ENCODE results near the gene IL6R. TPM values are rescaled to one million over a fixed set of nuclear protein-coding genes. Genes with fewer than 3 reads are reported as not detected.

Gene IL6R
- total RNA-seq, 1 experiment from 2014 or later = 12.2 TPM

DNA sequence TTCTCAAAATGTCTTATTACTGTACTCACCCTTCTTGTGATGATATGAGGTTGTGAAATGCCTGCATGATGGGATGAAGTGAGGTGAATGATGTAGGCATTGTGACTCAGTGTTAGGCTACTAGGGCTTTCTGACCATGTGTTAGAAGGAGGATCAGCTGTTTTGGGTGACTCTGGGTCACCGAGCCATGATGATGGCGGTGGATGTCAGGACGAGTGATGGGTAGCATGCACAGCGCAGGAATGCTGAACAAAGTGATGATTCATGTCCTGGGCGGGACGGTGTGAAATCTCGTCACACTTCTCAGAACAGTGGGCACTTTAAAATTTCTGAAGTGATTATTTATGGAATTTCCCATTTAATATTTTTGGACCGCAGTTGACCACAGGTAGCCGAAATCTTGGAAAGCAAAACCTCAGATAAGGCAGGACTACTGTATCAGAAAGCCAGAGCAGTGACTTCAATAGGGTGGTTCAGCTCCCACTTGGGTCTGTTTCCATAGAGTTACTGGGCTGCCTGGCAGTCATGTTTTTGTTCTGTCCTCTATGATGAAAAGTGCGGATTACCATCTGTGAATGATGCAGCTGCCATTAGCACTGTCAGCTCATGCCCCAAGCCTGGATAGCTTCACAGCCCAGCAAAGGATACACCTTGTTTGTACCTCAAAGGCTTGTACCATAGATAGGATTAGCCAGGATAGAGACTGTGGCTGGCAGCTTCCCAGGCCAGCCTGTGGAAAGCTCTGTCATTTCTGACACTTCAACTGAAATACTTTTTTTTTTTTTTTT, 26.6 kb downstream of the IL6R start:
- no peak overlapping the region for H3K4me3 ChIP-seq (ENCODE audit: low read depth in 2 of 2, low read length in 2 of 2)
- ChIA-PET CTCF (no interaction called here), POLR2A (no interaction called here)
- no peak for ATAC-seq
- in situ Hi-C loops (cut with HindIII; ENCODE audit: low pct_unique_long_range_greater_than_20kb, low sequenced_read_pairs) = no loop called here
- no peaks in the 10 kb centered on the region for H3K36me3 ChIP-seq (ENCODE audit: control insufficient read depth, insufficient read depth, low read length)
- intact Hi-C loops (cut with micrococcal nuclease; ENCODE audit: unreplicated experiment) = no loop called here
- no peaks in the 10 kb centered on the region for H3K27me3 ChIP-seq (ENCODE audit: control insufficient read depth, insufficient read depth, low read length)
- BruUV-seq (replicated peaks) = no TSS peak
- H3K9me3 ChIP-seq (ENCODE audit: control insufficient read depth, insufficient read depth, low read depth, low read length) = no peaks in the 10 kb centered on the region
- peak; percentile 78 for DNase-seq (ENCODE audit: low read depth, low spot score)
- peaks cover 9% of the 10 kb centered on the region for H3K4me1 ChIP-seq (ENCODE audit: control insufficient read depth, insufficient read depth, low read length)
- H3K27ac ChIP-seq (ENCODE audit: low read length) = no peak overlapping the region
- no peak for TF ChIP-seq POLR2AphosphoS5 (IDR thresholded peaks at IDR 0.05; ENCODE audit: low read depth, low read length)
- TF ChIP-seq TCF7L2 (IDR thresholded peaks at IDR 0.05; ENCODE audit: low read depth, low read length) = no peak
- TF ChIP-seq SIN3A (IDR thresholded peaks at IDR 0.05; ENCODE audit: borderline replicate concordance, insufficient read depth, low read depth, low read length) = no peak
- TF ChIP-seq, protein P1, sequence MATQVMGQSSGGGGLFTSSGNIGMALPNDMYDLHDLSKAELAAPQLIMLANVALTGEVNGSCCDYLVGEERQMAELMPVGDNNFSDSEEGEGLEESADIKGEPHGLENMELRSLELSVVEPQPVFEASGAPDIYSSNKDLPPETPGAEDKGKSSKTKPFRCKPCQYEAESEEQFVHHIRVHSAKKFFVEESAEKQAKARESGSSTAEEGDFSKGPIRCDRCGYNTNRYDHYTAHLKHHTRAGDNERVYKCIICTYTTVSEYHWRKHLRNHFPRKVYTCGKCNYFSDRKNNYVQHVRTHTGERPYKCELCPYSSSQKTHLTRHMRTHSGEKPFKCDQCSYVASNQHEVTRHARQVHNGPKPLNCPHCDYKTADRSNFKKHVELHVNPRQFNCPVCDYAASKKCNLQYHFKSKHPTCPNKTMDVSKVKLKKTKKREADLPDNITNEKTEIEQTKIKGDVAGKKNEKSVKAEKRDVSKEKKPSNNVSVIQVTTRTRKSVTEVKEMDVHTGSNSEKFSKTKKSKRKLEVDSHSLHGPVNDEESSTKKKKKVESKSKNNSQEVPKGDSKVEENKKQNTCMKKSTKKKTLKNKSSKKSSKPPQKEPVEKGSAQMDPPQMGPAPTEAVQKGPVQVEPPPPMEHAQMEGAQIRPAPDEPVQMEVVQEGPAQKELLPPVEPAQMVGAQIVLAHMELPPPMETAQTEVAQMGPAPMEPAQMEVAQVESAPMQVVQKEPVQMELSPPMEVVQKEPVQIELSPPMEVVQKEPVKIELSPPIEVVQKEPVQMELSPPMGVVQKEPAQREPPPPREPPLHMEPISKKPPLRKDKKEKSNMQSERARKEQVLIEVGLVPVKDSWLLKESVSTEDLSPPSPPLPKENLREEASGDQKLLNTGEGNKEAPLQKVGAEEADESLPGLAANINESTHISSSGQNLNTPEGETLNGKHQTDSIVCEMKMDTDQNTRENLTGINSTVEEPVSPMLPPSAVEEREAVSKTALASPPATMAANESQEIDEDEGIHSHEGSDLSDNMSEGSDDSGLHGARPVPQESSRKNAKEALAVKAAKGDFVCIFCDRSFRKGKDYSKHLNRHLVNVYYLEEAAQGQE (IDR thresholded peaks at IDR 0.05; ENCODE audit: insufficient read depth in 1 of 2, low read depth in 2 of 2, low read length in 1 of 2) = no peak
- TF ChIP-seq, protein P2, sequence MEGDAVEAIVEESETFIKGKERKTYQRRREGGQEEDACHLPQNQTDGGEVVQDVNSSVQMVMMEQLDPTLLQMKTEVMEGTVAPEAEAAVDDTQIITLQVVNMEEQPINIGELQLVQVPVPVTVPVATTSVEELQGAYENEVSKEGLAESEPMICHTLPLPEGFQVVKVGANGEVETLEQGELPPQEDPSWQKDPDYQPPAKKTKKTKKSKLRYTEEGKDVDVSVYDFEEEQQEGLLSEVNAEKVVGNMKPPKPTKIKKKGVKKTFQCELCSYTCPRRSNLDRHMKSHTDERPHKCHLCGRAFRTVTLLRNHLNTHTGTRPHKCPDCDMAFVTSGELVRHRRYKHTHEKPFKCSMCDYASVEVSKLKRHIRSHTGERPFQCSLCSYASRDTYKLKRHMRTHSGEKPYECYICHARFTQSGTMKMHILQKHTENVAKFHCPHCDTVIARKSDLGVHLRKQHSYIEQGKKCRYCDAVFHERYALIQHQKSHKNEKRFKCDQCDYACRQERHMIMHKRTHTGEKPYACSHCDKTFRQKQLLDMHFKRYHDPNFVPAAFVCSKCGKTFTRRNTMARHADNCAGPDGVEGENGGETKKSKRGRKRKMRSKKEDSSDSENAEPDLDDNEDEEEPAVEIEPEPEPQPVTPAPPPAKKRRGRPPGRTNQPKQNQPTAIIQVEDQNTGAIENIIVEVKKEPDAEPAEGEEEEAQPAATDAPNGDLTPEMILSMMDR (IDR thresholded peaks at IDR 0.05) = no peak

DNA sequence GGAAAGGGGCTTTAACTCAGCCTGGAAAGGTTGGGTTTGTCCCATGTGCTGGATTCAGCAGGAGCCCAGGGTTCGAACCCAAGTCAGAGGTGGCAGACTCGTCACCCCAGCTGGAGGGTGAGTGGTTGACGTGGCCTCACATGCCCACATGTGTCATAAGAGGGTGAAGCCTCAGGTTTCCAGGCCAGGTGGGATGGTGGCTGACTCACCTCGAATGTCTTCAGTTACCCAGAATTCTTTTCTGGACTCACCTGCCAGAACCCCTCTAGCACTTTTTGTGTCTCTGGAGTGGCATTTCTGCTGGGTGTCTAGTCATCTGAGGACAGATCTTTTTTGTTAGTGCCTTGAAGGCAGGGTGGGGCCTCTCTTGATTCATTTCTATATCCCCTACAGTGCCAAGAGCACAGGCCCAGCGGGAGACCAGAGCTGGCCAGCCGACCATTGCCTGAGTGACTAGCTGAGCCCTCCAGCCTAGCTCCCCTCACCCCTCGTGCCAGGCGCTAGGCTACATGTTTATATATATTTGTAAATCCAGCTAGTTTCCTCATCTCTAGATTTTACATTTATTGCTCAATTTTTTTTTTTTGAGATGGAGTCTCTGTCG, 28.1 kb downstream of the IL6R start:
- intact Hi-C loops (cut with micrococcal nuclease; ENCODE audit: unreplicated experiment) = no loop called here
- no TSS peak for BruUV-seq (replicated peaks)
- TF ChIP-seq, protein P2 (IDR thresholded peaks at IDR 0.05) = no peak
- TF ChIP-seq SIN3A (IDR thresholded peaks at IDR 0.05; ENCODE audit: borderline replicate concordance, insufficient read depth, low read depth, low read length) = no peak
- TF ChIP-seq, protein P1 (IDR thresholded peaks at IDR 0.05; ENCODE audit: insufficient read depth in 1 of 2, low read depth in 2 of 2, low read length in 1 of 2) = no peak
- no peak for TF ChIP-seq TCF7L2 (IDR thresholded peaks at IDR 0.05; ENCODE audit: low read depth, low read length)
- TF ChIP-seq POLR2AphosphoS5 (IDR thresholded peaks at IDR 0.05; ENCODE audit: low read depth, low read length) = no peak
- Histone ChIP-seq H3K9me3 (ENCODE audit: control insufficient read depth, insufficient read depth, low read depth, low read length) (no peaks in the 10 kb centered on the region), H3K27me3 (ENCODE audit: control insufficient read depth, insufficient read depth, low read length) (no peaks in the 10 kb centered on the region), H3K4me1 (ENCODE audit: control insufficient read depth, insufficient read depth, low read length) (no peaks in the 10 kb centered on the region; the same call in none of the 2 replicates), H3K36me3 (ENCODE audit: control insufficient read depth, insufficient read depth, low read length) (no peaks in the 10 kb centered on the region), H3K4me3 (ENCODE audit: low read depth in 2 of 2, low read length in 2 of 2) (no peak overlapping the region), H3K27ac (ENCODE audit: low read length) (no peak overlapping the region)
- DNase-seq (ENCODE audit: low read depth, low spot score) (no peak), ATAC-seq (no peak)
- ChIA-PET POLR2A (no interaction called here), CTCF (no interaction called here)
- in situ Hi-C loops (cut with HindIII; ENCODE audit: low pct_unique_long_range_greater_than_20kb, low sequenced_read_pairs) = no loop called here

All from Panc1 (cell line).